GM23248 (cell line): ENCODE results near the gene CRACDL.

Source experiments
- EZH2 ChIP-seq: fragments of 200-600 bp; sonication (generic); IDR thresholded peaks from 2 replicates; pipeline ENCODE4 v1.6.1; 2018; ENCODE audit warnings: antibody characterized with exemption, mild to moderate bottlenecking; ENCODE audit not compliant: insufficient read depth, poor library complexity, severe bottlenecking
- EZH2phosphoT487 ChIP-seq: fragments of 200-600 bp; sonication (generic); IDR thresholded peaks from 2 replicates; pipeline ENCODE4 v1.6.1; 2018; ENCODE audit warnings: antibody characterized with exemption, moderate library complexity, mild to moderate bottlenecking, low read depth; ENCODE audit not compliant: insufficient read depth

DNA sequence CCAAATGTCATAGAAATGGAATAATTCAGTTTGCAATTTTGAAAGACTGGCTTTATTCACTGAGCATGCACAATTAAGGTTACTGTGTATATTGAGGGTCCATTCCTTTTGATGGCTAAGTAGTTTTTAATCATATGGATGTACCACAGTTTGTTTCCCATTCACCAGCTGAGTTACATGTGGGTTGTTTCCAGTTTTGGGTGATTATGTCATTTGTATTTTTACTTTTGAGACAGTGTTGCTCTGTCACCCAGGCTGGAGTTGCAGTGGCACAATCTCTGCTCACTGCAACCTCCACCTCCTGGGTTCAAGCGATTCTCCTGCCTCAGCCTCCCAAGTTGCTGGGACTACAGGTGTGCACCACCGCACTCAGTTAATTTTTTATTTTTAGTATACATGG is 124.3 kb downstream of the CRACDL start:
- TF ChIP-seq EZH2 (no peak), EZH2phosphoT487 (no peak)
